Stimulated activated naive CD4-positive, alpha-beta T cell (primary cell): ENCODE measurements around the gene SND1.

Experiments
- DNase-seq, 6 experiments: peaks; one replicate each; lab custom pipeline; 2025; lab: John Stamatoyannopoulos, UW

Gene SND1

GRCh38 chr7:127730658-127731276 lies 78.8 kb downstream of the SND1 start:
- no peak for DNase-seq

DNA sequence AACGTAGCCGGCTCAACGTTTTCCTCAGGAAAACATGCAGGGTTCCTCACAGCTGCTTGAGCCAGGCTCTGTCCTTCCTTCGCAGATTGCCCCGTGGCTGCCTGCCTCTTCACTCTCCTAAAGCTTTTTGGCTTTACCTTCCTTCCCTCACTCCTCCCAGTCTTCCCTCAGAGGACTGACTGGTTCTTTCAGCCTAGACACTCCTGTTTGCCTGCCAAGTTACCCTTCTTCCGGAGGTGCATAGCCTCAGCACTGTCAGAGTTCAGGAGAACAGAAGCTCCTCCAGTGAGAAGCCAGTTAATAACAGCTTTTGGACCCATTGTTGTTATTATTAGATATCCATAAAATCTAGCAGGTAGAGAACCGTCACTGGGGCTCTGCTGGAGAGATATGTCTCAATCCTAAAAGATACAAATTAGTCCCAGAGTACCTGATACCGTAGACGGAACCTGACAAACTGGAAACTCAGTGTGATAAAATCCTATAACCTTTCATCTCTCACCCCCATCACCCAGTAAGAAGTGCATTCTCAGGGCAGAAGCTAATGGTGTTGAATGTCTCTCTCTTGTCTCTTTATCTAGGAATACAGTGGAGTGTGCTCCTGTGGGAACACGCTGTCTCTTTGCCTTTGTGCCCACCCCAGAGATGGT lies 79.6 kb downstream of the SND1 start:
- no peak for DNase-seq

DNA sequence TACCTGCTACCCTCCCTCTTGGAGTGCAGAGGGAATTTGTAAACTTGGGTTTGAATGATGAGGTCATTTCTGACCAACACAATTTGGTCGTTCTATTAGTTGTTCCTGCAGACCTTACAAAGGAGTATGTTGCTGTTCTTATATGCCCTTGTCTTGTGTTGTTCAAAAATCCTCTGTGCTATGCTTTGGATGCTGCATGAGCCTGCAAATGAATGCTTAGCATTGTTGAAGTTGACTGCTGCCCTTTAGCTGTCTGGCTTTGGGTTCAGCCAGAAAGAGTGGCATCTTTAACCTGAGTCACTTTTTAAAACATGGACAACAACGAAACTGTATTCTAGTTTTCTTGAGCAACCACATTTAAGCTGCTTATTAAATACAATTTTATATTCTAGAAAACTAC lies 80.3 kb downstream of the SND1 start:
- no peak for DNase-seq

DNA sequence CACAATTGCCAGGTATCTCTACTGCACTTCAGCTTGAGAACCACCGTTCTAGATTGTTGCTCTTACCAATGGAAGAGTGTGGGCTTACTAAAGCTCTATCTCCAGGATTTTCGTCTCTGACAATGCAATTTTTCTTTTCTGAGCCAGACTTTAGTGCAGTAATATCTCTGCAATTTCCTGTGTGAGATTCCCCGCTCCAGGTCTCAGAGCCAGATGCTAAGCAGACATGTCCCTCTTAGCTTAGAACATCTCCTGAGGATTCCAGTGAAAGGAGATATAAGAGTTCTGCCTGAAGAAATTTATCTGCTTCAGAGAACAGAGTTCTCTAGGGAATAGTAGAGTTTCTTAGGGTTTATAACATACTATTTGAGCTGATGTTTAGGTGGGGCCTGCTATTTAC lies 82.0 kb downstream of the SND1 start:
- no peak for DNase-seq

DNA sequence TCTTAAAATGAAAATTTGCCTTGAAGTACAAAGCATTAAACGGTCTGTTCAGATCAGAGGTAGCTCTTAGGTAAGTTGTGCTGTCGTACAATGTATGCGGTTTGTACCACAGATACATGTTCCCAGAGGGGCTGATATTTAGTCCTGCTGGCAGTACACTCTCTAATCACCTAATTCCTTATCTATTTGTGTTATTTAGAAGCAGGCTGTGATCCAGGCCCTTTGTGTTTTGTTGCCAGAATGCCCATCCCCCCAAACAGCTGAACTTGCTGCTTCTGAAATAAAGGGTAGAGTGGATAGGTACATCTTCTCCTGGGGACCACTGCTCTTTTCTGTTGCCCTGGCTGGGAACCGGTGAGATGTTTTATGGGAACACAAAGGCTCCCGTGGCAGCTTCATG lies 84.5 kb downstream of the SND1 start:
- no peak for DNase-seq

GRCh38 chr7:127738859-127739258 lies 86.9 kb downstream of the SND1 start:
- DNase-seq: no peak

DNA sequence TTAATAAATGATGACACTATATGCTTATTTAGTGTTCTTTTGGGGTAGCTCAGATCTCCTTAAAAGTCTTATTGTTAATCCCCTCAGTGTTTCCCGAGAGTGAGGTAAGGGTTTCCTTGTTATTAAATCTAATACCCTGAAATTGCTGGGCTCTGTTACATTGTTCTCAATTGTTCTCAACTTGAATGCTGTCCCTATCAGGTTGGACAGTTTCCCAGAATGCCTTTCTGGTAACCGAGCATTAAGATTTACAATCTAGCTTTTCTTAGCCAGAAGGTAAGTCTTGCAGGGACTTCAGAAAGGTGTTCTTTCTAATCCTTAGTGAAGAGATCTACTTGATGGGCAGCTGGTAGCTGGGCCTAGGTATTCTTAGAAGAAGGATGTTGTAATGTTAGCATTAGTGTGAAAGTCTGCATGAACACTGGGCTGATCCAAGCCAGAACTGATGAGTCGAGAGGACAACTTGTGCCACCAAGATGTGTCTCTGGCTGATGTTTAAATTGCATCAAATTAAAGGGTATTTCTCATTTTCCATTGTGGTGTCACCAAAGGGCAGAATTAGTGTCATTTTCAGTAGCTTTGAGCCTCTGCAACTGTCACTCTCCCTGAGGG lies 89.9 kb downstream of the SND1 start:
- DNase-seq: no peak

GRCh38 chr7:127745445-127745844 lies 93.5 kb downstream of the SND1 start:
- no peak for DNase-seq

- no peak for DNase-seq
Observed at GRCh38 chr7:127751062-127751461, 99.1 kb downstream of the SND1 start.

- DNase-seq: no peak
Observed at GRCh38 chr7:127751490-127752448, 99.8 kb downstream of the SND1 start.

- DNase-seq: no peak
Observed at GRCh38 chr7:127752829-127753228, 100.8 kb downstream of the SND1 start.

- no peak for DNase-seq
Observed at GRCh38 chr7:127754457-127754856, 102.5 kb downstream of the SND1 start.

DNA sequence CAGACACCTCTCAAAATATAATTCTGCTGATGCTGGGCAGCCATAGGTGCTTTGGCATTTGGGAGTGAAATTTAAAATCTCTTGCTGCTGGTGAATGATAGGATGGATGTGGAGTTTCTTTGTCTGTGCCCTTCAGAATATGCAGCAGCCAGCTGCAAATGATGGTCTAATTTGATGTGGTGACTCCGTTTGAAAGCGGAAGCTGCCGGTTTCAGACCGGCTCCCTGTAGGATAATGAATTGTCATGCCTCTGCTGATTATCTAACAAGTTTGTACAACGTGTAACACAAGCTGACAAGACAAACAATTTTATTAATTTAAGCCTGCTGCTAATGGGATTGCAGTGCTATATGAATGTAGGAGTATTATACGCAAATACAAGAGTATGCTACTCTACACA lies 103.5 kb downstream of the SND1 start:
- no peak for DNase-seq

GRCh38 chr7:127755965-127756364 lies 104.0 kb downstream of the SND1 start:
- DNase-seq: no peak

DNA sequence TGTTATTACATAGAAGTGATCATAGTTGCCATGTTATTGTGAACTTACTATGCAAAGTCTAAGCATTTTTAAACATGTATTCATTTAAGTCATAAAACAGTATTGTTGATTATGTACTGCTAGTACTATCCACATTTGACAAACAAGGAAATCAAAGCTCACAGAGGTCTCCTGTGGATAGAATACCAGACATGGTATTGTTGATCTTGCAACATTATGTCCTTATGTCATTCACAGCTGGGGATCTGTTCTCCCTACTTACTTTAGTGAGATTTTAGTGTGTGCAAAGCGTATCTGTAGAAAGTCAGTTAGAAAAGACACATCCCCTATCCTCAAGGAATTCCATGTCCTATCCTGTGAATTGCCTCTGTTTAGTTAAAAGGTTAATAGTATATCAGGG lies 106.1 kb downstream of the SND1 start:
- DNase-seq: no peak

- no peak for DNase-seq
Observed at GRCh38 chr7:127758845-127759244, 106.9 kb downstream of the SND1 start.

DNA sequence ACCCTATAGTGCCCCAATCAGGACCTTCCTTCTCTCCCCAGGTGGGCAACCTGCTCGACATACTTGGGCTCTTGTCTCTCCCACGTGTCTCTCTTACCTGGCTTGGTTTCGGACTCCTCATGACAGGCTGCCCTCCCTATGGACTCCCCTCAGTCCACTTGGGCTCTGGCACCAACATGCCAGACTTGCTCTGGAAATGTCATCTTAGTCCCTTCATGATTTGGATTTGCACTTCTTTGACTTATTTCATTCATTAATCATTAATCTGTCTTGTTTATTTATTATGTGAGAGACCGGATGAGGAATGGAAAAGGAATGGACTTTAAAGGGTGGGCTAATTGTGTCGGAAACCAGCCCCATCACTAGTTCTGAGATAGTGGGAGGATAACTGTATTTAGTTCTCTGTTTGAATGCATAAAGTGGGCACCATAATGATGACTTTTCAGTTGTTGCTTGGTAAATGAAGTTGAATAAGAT lies 108.0 kb downstream of the SND1 start:
- no peak for DNase-seq

DNA sequence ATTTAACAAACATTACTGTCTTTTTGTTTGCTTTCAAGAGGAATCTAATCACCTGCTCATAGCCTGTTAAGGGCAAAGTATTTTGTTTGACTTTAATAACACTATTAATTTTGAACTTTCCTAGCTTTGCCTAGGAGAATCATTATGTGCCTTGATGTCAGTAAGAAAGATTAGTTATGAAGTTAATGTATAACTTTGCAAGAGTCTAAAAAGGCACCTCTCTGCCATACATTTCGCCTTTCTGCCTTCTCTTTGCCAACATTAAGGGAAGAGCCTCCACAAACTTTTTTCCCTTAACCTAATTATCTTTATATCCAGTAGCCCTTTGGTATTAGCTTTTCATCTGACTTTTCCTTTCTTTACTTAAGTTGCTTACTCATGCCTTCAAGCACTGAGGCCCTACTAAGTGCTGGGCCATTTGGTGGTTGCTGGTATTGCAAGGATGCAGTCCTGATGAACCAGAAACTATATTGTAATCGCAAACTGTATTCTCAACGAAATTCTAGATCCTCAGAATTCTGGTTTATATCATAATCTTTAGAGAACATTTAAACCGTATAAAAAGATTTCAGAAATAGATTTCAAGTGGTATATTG lies 108.5 kb downstream of the SND1 start:
- no peak for DNase-seq

DNA sequence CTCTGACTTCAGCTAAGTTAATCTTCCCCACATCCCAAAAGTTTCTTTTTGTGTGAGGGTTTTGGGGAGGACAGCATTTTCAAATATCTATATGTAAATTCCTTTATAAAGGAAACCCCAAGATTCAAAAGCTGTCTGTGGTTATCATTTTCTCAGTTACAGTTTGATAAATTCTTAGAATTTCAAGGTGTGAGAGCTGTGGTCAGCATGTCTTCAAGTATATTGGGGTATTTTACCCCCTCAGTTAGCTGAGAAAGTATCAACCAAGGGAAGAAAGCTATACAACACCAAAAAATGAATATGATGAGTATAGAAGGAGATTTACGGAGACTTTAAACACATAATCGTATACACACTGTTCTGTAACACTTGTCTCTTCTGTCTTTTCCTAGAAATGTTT lies 109.2 kb downstream of the SND1 start:
- DNase-seq: no peak

DNA sequence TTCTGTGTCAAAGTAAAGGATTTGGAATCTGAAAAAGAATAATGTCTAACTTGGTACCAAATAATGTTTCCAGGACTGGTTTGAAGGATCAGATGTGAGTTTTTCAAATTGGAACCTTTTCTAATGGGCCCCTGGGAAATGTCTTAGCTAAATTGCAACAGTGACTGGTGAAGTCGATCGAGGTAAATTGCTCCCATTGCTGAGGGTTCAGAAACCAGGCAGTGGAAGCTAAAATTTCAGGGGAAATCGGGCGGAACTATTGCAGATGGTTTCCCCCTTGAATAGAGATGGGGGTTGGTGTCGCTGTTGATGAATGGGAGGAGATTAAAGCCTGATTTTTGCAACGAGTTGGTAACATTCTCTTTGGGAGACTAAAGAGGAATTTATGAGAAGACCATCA lies 112.7 kb downstream of the SND1 start:
- no peak for DNase-seq

DNA sequence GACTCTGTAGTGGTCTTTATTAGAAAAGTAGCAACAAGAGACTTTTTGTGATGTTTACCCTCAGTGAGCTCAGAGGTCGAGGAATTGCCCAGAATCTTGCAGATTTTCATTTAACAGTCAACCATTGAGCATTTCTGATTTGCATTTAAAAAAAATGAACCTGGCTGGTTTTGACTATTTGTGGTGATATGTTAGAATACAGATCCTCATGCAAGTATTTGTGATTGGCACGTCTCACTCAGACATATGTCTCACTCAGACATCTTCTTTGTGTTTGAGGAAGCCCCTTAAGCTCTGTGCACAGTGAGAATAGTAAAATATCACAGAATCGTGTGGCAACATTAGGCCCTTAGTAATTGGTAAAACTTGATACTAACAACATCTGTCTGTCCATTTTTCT lies 113.2 kb downstream of the SND1 start:
- DNase-seq: no peak

GRCh38 chr7:127766831-127767459 lies 115.0 kb downstream of the SND1 start:
- no peak for DNase-seq
